H1 (cell line): Measurements from ENCODE around the gene NXPH4. TPM values are rescaled to one million over a fixed set of nuclear protein-coding genes. Genes with fewer than 3 reads are reported as not detected.

Experiments
- POU5F1 ChIP-seq: IDR thresholded peaks from 2 replicates; pipeline ENCODE4 v1.6.1; 2011; ENCODE audit warnings: low read depth, mild to moderate bottlenecking, low read length, moderate library complexity
- polyA plus RNA-seq, 7 experiments: library from polyadenylated mRNA; depleted of rRNA in 3 of 7; stranded (reverse) in 5 of 7; unstranded in 2 of 7; fragments of >200 nt in 5 of 7; fragments of 200-250 nt in 2 of 7; gene quantifications; 1 replicate in 5 of 7; 2 replicates in 1 of 7; 4 replicates in 1 of 7; pipeline versions ENCODE4 v1.2.1 to v1.2.3, GENCODE V29; 2011 to 2013; ENCODE audit warnings: missing spikeins in 2 of 7, mixed read lengths in 2 of 7
- total RNA-seq: library from RNA; stranded (reverse); fragmentation: NEBNext Ultra II Directional; extraction: Animal tissue kit (Norgen Biotek cat#: 25700); gene quantifications from 2 replicates; pipeline ENCODE4 v1.2.1, GENCODE V29; 2021
- TF ChIP-seq, protein P1 (sequence below): IDR thresholded peaks from 2 replicates; pipeline ENCODE4 v1.6.1; 2011; ENCODE audit warnings: low read length, improper control_type of control experiment

NXPH4 gene
- total and polyA plus RNA-seq, 2 of the 8 experiments (the other 6 are each of a cell fraction or from before 2014, with no cell fraction given) = 0.92 to 1.7 TPM

- TF ChIP-seq, protein P1, sequence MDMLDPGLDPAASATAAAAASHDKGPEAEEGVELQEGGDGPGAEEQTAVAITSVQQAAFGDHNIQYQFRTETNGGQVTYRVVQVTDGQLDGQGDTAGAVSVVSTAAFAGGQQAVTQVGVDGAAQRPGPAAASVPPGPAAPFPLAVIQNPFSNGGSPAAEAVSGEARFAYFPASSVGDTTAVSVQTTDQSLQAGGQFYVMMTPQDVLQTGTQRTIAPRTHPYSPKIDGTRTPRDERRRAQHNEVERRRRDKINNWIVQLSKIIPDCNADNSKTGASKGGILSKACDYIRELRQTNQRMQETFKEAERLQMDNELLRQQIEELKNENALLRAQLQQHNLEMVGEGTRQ = no peak
- TF ChIP-seq POU5F1 = no peak
Measured at GRCh38 chr12:57193706-57194245, 22.8 kb upstream of the NXPH4 start (continued).
